ENCODE measurements around the gene MORN2.

DNA sequence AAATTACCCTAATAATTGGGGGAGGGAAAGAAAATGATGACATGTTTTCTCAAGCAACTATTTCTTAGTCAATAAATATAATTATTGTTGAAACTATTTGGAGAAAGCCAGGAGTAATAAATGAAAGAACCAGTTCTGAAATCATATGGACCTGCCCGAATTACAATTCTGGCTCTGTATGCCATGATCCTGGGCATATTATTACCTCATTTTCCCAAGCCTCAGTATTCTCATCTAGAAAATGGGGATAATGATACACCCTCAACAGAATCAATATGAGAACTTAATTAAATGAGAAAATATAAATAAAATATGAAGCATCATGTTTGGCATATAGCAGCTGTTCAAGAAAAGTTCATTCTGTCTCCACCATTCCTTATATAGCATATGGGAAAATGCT, 36.8 kb downstream of the MORN2 start:
- TF ChIP-seq, protein P1, sequence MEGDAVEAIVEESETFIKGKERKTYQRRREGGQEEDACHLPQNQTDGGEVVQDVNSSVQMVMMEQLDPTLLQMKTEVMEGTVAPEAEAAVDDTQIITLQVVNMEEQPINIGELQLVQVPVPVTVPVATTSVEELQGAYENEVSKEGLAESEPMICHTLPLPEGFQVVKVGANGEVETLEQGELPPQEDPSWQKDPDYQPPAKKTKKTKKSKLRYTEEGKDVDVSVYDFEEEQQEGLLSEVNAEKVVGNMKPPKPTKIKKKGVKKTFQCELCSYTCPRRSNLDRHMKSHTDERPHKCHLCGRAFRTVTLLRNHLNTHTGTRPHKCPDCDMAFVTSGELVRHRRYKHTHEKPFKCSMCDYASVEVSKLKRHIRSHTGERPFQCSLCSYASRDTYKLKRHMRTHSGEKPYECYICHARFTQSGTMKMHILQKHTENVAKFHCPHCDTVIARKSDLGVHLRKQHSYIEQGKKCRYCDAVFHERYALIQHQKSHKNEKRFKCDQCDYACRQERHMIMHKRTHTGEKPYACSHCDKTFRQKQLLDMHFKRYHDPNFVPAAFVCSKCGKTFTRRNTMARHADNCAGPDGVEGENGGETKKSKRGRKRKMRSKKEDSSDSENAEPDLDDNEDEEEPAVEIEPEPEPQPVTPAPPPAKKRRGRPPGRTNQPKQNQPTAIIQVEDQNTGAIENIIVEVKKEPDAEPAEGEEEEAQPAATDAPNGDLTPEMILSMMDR (IDR thresholded peaks at IDR 0.05), result no peak
- no peak for TF ChIP-seq POLR2A (IDR thresholded peaks at IDR 0.05)
